Stimulated activated CD4-positive, alpha-beta T cell treated with anti-CD3 and anti-CD28 coated beads, Interleukin-4, amount 100 ng/mL, for 4 hours (primary cell): ENCODE results near the gene ANKRD44.

Experiments
- DNase-seq, 2 experiments: peaks; one replicate each; pipeline ENCODE4 v3.0.0-alpha.2; 2020

The ANKRD44 gene

GRCh38 chr2:196971574-196972279, 338.9 kb downstream of the ANKRD44 start:
- no peak for DNase-seq

GRCh38 chr2:196970099-196970498, 340.5 kb downstream of the ANKRD44 start:
- no peak for DNase-seq

GRCh38 chr2:196968516-196968915, 342.1 kb downstream of the ANKRD44 start:
- DNase-seq = no peak

GRCh38 chr2:196967775-196968174, 342.8 kb downstream of the ANKRD44 start:
- no peak for DNase-seq

- no peak for DNase-seq
Observed at GRCh38 chr2:196967116-196967515, 343.5 kb downstream of the ANKRD44 start.

GRCh38 chr2:196966061-196966460, 344.5 kb downstream of the ANKRD44 start:
- no peak for DNase-seq

GRCh38 chr2:196965651-196966050, 344.9 kb downstream of the ANKRD44 start:
- DNase-seq = no peak

GRCh38 chr2:196963961-196964360, 346.6 kb downstream of the ANKRD44 start:
- no peak for DNase-seq

GRCh38 chr2:196963043-196963442, 347.5 kb downstream of the ANKRD44 start:
- peak in 1 of 2 experiments; percentile 3 for DNase-seq

- no peak for DNase-seq
Observed at GRCh38 chr2:196962325-196962724, 348.3 kb downstream of the ANKRD44 start.

GRCh38 chr2:196961889-196962288, 348.7 kb downstream of the ANKRD44 start:
- no peak for DNase-seq

- no peak for DNase-seq
Observed at GRCh38 chr2:196959734-196960338, 350.7 kb downstream of the ANKRD44 start.

- no peak for DNase-seq
Observed at GRCh38 chr2:196959281-196959680, 351.3 kb downstream of the ANKRD44 start.

GRCh38 chr2:196957881-196958525, 352.6 kb downstream of the ANKRD44 start:
- DNase-seq = no peak

- DNase-seq = no peak
Observed at GRCh38 chr2:196957442-196957841, 353.1 kb downstream of the ANKRD44 start.

- DNase-seq = no peak
Observed at GRCh38 chr2:196956069-196956468, 354.5 kb downstream of the ANKRD44 start.

- no peak for DNase-seq
Observed at GRCh38 chr2:196955036-196955435, 355.5 kb downstream of the ANKRD44 start.

GRCh38 chr2:196954001-196954400, 356.6 kb downstream of the ANKRD44 start:
- no peak for DNase-seq

GRCh38 chr2:196952936-196953335, 357.6 kb downstream of the ANKRD44 start:
- DNase-seq = no peak

- DNase-seq = no peak
Observed at GRCh38 chr2:196951973-196952372, 358.6 kb downstream of the ANKRD44 start.

- DNase-seq = no peak
Observed at GRCh38 chr2:196949116-196949515, 361.5 kb downstream of the ANKRD44 start.

GRCh38 chr2:196944570-196944969, 366.0 kb downstream of the ANKRD44 start:
- DNase-seq = no peak

- DNase-seq = no peak
Observed at GRCh38 chr2:196941398-196942078, 369.0 kb downstream of the ANKRD44 start.

- DNase-seq = no peak
Observed at GRCh38 chr2:196939371-196939770, 371.2 kb downstream of the ANKRD44 start.
